ENCODE measurements around the gene LIPC. TPM values are rescaled to one million over a fixed set of nuclear protein-coding genes. Genes with fewer than 3 reads are reported as not detected.

LIPC gene
- total RNA-seq, 1 experiment from 2014 or later: not detected

DNA sequence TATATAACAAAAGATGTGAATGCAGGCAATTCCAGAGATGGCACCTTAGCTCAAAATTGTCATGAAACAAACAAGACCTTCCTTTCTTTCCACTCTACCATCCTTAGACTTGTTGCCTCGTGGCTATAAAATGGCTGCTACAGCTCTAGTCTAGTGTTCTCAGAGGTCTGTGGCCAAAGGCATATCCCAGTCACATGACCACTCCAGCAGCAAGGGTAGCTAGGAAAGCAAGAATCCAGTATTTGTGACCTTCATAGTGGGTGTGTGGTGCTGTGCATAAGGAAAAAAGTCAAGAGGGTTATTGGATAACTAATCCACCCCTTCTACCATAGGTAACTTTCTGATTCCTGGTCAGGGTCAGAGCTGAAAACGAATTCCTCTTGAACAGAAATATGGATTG, 27.1 kb upstream of the LIPC start (continued):
- TF ChIP-seq, protein P1, sequence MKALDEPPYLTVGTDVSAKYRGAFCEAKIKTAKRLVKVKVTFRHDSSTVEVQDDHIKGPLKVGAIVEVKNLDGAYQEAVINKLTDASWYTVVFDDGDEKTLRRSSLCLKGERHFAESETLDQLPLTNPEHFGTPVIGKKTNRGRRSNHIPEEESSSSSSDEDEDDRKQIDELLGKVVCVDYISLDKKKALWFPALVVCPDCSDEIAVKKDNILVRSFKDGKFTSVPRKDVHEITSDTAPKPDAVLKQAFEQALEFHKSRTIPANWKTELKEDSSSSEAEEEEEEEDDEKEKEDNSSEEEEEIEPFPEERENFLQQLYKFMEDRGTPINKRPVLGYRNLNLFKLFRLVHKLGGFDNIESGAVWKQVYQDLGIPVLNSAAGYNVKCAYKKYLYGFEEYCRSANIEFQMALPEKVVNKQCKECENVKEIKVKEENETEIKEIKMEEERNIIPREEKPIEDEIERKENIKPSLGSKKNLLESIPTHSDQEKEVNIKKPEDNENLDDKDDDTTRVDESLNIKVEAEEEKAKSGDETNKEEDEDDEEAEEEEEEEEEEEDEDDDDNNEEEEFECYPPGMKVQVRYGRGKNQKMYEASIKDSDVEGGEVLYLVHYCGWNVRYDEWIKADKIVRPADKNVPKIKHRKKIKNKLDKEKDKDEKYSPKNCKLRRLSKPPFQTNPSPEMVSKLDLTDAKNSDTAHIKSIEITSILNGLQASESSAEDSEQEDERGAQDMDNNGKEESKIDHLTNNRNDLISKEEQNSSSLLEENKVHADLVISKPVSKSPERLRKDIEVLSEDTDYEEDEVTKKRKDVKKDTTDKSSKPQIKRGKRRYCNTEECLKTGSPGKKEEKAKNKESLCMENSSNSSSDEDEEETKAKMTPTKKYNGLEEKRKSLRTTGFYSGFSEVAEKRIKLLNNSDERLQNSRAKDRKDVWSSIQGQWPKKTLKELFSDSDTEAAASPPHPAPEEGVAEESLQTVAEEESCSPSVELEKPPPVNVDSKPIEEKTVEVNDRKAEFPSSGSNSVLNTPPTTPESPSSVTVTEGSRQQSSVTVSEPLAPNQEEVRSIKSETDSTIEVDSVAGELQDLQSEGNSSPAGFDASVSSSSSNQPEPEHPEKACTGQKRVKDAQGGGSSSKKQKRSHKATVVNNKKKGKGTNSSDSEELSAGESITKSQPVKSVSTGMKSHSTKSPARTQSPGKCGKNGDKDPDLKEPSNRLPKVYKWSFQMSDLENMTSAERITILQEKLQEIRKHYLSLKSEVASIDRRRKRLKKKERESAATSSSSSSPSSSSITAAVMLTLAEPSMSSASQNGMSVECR (CRISPR knock-in tag; IDR thresholded peaks at IDR 0.05; ENCODE audit: borderline replicate concordance): no peak
- TF ChIP-seq NR1H2 (CRISPR knock-in tag; IDR thresholded peaks at IDR 0.05): no peak
- TF ChIP-seq, protein P2, sequence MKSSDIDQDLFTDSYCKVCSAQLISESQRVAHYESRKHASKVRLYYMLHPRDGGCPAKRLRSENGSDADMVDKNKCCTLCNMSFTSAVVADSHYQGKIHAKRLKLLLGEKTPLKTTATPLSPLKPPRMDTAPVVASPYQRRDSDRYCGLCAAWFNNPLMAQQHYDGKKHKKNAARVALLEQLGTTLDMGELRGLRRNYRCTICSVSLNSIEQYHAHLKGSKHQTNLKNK (CRISPR knock-in tag; IDR thresholded peaks at IDR 0.05): no peak
- no peak for TF ChIP-seq GTF2I (CRISPR knock-in tag; conservative IDR thresholded peaks at IDR 0.05)
- no peak for TF ChIP-seq JAZF1 (CRISPR knock-in tag; IDR thresholded peaks at IDR 0.05)
- TF ChIP-seq SP1 (CRISPR knock-in tag; conservative IDR thresholded peaks at IDR 0.05): no peak
- TF ChIP-seq CREM (CRISPR knock-in tag; IDR thresholded peaks at IDR 0.05): no peak

DNA sequence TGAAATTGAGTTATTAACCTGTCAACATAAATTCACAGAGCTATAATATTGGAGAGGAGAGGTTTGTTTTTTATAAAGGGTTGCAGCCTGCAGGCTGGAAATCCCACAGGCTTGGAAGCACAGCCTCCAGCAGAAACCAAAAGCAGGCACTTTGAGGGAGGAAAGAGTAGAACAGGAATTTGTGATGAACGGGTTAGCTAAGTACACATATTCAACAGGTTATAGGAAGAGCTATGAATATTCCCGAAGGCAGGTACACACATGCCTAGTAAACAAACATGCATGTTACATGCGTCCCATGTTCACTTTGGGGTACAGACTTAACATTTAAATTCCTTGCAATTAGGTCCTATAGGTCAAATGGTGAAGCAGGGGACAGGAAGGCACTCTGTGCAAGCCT, 25.9 kb upstream of the LIPC start:
- CTCF ChIA-PET: no interaction called here
- TF ChIP-seq CBFB (CRISPR knock-in tag; IDR thresholded peaks at IDR 0.05; ENCODE audit: low read depth) (no peak), TP53 (CRISPR knock-in tag; IDR thresholded peaks at IDR 0.05) (no peak), GTF2I (CRISPR knock-in tag; conservative IDR thresholded peaks at IDR 0.05) (no peak), ZNF263 (CRISPR knock-in tag; IDR thresholded peaks at IDR 0.05; ENCODE audit: low read depth) (no peak), ATF1 (CRISPR knock-in tag; IDR thresholded peaks at IDR 0.05) (no peak), ZNF416 (CRISPR knock-in tag; IDR thresholded peaks at IDR 0.05) (no peak), NFYB (CRISPR knock-in tag; conservative IDR thresholded peaks at IDR 0.05; ENCODE audit: low read depth) (no peak), SP1 (CRISPR knock-in tag; conservative IDR thresholded peaks at IDR 0.05) (no peak), KAT7 (CRISPR knock-in tag; IDR thresholded peaks at IDR 0.05; ENCODE audit: borderline replicate concordance) (no peak), FOXJ3 (CRISPR knock-in tag; IDR thresholded peaks at IDR 0.05; ENCODE audit: borderline replicate concordance) (no peak), ZNF671 (CRISPR knock-in tag; IDR thresholded peaks at IDR 0.05) (no peak), ZBTB21 (CRISPR knock-in tag; IDR thresholded peaks at IDR 0.05; ENCODE audit: borderline replicate concordance) (no peak), PRRX2 (CRISPR knock-in tag; IDR thresholded peaks at IDR 0.05) (no peak)
- TF ChIP-seq, protein P3, sequence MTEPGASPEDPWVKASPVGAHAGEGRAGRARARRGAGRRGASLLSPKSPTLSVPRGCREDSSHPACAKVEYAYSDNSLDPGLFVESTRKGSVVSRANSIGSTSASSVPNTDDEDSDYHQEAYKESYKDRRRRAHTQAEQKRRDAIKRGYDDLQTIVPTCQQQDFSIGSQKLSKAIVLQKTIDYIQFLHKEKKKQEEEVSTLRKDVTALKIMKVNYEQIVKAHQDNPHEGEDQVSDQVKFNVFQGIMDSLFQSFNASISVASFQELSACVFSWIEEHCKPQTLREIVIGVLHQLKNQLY (CRISPR knock-in tag; IDR thresholded peaks at IDR 0.05): no peak
- TF ChIP-seq, protein P4, sequence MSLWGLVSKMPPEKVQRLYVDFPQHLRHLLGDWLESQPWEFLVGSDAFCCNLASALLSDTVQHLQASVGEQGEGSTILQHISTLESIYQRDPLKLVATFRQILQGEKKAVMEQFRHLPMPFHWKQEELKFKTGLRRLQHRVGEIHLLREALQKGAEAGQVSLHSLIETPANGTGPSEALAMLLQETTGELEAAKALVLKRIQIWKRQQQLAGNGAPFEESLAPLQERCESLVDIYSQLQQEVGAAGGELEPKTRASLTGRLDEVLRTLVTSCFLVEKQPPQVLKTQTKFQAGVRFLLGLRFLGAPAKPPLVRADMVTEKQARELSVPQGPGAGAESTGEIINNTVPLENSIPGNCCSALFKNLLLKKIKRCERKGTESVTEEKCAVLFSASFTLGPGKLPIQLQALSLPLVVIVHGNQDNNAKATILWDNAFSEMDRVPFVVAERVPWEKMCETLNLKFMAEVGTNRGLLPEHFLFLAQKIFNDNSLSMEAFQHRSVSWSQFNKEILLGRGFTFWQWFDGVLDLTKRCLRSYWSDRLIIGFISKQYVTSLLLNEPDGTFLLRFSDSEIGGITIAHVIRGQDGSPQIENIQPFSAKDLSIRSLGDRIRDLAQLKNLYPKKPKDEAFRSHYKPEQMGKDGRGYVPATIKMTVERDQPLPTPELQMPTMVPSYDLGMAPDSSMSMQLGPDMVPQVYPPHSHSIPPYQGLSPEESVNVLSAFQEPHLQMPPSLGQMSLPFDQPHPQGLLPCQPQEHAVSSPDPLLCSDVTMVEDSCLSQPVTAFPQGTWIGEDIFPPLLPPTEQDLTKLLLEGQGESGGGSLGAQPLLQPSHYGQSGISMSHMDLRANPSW (CRISPR knock-in tag; conservative IDR thresholded peaks at IDR 0.05; ENCODE audit: low read depth): no peak
- TF ChIP-seq, protein P5, sequence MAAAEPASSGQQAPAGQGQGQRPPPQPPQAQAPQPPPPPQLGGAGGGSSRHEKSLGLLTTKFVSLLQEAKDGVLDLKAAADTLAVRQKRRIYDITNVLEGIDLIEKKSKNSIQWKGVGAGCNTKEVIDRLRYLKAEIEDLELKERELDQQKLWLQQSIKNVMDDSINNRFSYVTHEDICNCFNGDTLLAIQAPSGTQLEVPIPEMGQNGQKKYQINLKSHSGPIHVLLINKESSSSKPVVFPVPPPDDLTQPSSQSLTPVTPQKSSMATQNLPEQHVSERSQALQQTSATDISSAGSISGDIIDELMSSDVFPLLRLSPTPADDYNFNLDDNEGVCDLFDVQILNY (CRISPR knock-in tag; IDR thresholded peaks at IDR 0.05): no peak
- TF ChIP-seq, protein P6, sequence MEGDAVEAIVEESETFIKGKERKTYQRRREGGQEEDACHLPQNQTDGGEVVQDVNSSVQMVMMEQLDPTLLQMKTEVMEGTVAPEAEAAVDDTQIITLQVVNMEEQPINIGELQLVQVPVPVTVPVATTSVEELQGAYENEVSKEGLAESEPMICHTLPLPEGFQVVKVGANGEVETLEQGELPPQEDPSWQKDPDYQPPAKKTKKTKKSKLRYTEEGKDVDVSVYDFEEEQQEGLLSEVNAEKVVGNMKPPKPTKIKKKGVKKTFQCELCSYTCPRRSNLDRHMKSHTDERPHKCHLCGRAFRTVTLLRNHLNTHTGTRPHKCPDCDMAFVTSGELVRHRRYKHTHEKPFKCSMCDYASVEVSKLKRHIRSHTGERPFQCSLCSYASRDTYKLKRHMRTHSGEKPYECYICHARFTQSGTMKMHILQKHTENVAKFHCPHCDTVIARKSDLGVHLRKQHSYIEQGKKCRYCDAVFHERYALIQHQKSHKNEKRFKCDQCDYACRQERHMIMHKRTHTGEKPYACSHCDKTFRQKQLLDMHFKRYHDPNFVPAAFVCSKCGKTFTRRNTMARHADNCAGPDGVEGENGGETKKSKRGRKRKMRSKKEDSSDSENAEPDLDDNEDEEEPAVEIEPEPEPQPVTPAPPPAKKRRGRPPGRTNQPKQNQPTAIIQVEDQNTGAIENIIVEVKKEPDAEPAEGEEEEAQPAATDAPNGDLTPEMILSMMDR (IDR thresholded peaks at IDR 0.05): no peak
- TF ChIP-seq, protein P7, sequence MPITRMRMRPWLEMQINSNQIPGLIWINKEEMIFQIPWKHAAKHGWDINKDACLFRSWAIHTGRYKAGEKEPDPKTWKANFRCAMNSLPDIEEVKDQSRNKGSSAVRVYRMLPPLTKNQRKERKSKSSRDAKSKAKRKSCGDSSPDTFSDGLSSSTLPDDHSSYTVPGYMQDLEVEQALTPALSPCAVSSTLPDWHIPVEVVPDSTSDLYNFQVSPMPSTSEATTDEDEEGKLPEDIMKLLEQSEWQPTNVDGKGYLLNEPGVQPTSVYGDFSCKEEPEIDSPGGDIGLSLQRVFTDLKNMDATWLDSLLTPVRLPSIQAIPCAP (CRISPR knock-in tag; IDR thresholded peaks at IDR 0.05): no peak
- TF ChIP-seq, protein P8, sequence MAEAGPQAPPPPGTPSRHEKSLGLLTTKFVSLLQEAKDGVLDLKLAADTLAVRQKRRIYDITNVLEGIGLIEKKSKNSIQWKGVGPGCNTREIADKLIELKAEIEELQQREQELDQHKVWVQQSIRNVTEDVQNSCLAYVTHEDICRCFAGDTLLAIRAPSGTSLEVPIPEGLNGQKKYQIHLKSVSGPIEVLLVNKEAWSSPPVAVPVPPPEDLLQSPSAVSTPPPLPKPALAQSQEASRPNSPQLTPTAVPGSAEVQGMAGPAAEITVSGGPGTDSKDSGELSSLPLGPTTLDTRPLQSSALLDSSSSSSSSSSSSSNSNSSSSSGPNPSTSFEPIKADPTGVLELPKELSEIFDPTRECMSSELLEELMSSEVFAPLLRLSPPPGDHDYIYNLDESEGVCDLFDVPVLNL (CRISPR knock-in tag; IDR thresholded peaks at IDR 0.05; ENCODE audit: borderline replicate concordance, low read depth): no peak
- Mint-ChIP-seq H3K27me3 (ENCODE audit: low read depth) (no peaks in the 10 kb centered on the region; the same call in 1 of the 2 replicates), H3K9me3 (no peaks in the 10 kb centered on the region), H3K36me3 (no peaks in the 10 kb centered on the region), H3K4me1 (peaks cover 5% of the 10 kb centered on the region), H3K27ac (no peak overlapping the region), H3K4me3 (no peak overlapping the region)
- POLR2A ChIA-PET: no interaction called here
- ATAC-seq (no peak), DNase-seq (ENCODE audit: low spot score) (no peak)
